ENCODE measurements around the gene SYNE2.

DNA sequence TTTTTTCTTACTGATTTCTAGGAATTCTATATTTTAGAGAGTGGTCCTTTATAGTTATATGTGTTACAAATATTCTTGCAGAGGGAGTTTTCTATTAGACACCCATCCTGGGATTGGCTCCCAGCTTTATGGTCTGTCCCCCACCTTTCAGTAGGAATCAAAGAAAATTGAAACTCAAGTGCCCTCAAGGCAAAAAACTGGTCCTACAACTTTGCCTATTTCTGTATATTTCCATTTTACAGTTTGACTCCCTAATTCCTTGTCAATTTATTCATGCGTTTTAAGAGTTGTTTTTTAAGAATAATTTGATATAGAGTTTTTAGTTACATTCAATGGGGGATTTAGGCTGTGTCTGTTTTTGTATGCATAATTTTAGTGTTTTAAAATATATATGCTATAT lies 208.9 kb downstream of the SYNE2 start:
- TF ChIP-seq, protein P1, sequence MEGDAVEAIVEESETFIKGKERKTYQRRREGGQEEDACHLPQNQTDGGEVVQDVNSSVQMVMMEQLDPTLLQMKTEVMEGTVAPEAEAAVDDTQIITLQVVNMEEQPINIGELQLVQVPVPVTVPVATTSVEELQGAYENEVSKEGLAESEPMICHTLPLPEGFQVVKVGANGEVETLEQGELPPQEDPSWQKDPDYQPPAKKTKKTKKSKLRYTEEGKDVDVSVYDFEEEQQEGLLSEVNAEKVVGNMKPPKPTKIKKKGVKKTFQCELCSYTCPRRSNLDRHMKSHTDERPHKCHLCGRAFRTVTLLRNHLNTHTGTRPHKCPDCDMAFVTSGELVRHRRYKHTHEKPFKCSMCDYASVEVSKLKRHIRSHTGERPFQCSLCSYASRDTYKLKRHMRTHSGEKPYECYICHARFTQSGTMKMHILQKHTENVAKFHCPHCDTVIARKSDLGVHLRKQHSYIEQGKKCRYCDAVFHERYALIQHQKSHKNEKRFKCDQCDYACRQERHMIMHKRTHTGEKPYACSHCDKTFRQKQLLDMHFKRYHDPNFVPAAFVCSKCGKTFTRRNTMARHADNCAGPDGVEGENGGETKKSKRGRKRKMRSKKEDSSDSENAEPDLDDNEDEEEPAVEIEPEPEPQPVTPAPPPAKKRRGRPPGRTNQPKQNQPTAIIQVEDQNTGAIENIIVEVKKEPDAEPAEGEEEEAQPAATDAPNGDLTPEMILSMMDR (conservative IDR thresholded peaks at IDR 0.05; ENCODE audit: low read length), result no peak
- TF ChIP-seq EZH2phosphoT487 (IDR thresholded peaks at IDR 0.05; ENCODE audit: borderline replicate concordance, low read depth, low read length), result no peak
